SU-DHL-6 (cell line): Measurements from ENCODE around the gene LRP1B.
"Not testable (repeated sequence)": the region's sequence is repeated elsewhere in the genome, so short reads cannot be mapped to it uniquely, and the experiment has no call there.

Experiments
- H2AFZ ChIP-seq: fragments of 200-600 bp; sonication (generic); 2 replicates; pipeline ENCODE4 v1.6.1; 2014; ENCODE audit warnings: low read depth, mild to moderate bottlenecking, moderate library complexity, mixed read lengths, antibody characterized with exemption, low read length; ENCODE audit not compliant: severe bottlenecking
- H3F3A ChIP-seq: fragments of 200-600 bp; shearing (Covaris generic); 2 replicates; pipeline ENCODE4 v1.6.0; 2016; ENCODE audit warnings: antibody characterized with exemption, mild to moderate bottlenecking; ENCODE audit not compliant: insufficient read depth
- H3K27ac ChIP-seq: fragments of 200-600 bp; sonication (generic); 2 replicates; pipeline ENCODE4 v1.5.1; 2016; ENCODE audit warnings: low read depth, mild to moderate bottlenecking, low read length, moderate library complexity, mixed read lengths
- H3K27me3 ChIP-seq: fragments of 200-600 bp; sonication (generic), shearing (Covaris generic); 2 replicates; pipeline ENCODE4 v1.6.0; 2014; ENCODE audit warnings: mild to moderate bottlenecking, low read length
- H3K36me3 ChIP-seq: fragments of 200-600 bp; sonication (generic); 2 replicates; pipeline ENCODE4 v1.6.1; 2014; ENCODE audit warnings: mild to moderate bottlenecking, low read length, mixed read lengths
- H3K4me2 ChIP-seq: fragments of 300-600, 200-600 bp; shearing (Covaris generic), sonication (generic); 2 replicates; pipeline ENCODE4 v1.6.0; 2014; ENCODE audit warnings: low read length, low read depth, mild to moderate bottlenecking; ENCODE audit not compliant: poor library complexity, severe bottlenecking
- H3K4me3 ChIP-seq: fragments of 200-600 bp; sonication (generic); 2 replicates; pipeline ENCODE4 v1.5.1; 2014; ENCODE audit warnings: antibody characterized with exemption, low read length, mild to moderate bottlenecking, mixed read lengths; ENCODE audit not compliant: insufficient read depth, poor library complexity, severe bottlenecking
- H3K79me2 ChIP-seq: fragments of 200-600 bp; sonication (generic); 2 replicates; pipeline ENCODE4 v1.6.1; 2014; ENCODE audit warnings: mild to moderate bottlenecking, low read length, moderate library complexity; ENCODE audit not compliant: insufficient read depth
- H3K9ac ChIP-seq: fragments of 200-600 bp; sonication (generic); 2 replicates; pipeline ENCODE4 v1.7.0; 2014; ENCODE audit warnings: mild to moderate bottlenecking, low read length
- H3K9me2 ChIP-seq: fragments of 200-600 bp; sonication (generic); replicated peaks from 2 replicates; pipeline ENCODE4 v1.6.1; 2014; ENCODE audit warnings: low read length; ENCODE audit not compliant: insufficient read depth
- H3K9me3 ChIP-seq: fragments of 200-600 bp; sonication (generic); 2 replicates; pipeline ENCODE4 v1.6.1; 2014; ENCODE audit warnings: low read length, mixed read lengths; ENCODE audit not compliant: insufficient read depth
- H4K20me1 ChIP-seq: fragments of 200-600 bp; sonication (generic); 2 replicates; pipeline ENCODE4 v1.6.1; 2014; ENCODE audit warnings: low read depth, mild to moderate bottlenecking, antibody characterized with exemption, low read length, moderate library complexity, mixed read lengths
- CTCF ChIP-seq: fragments of 200-600 bp; sonication (generic); IDR thresholded peaks from one replicate; pipeline ENCODE4 v1.5.1; 2017; ENCODE audit warnings: antibody characterized with exemption, mild to moderate bottlenecking, low read length, moderate library complexity; ENCODE audit not compliant: insufficient read depth, poor library complexity, severe bottlenecking
- EZH2phosphoT487 ChIP-seq: fragments of 200-600 bp; sonication (generic), shearing (Covaris generic); conservative IDR thresholded peaks from 2 replicates; pipeline ENCODE4 v1.6.1; 2018; ENCODE audit warnings: mild to moderate bottlenecking, antibody characterized with exemption, low read length, moderate library complexity, mixed read lengths

LRP1B gene

GRCh38 chr2:141828761-141829160 lies 302.1 kb downstream of the LRP1B start:
- Histone ChIP-seq H3K36me3 (no peaks in the 10 kb centered on the region), H3K27me3 (no peaks in the 10 kb centered on the region), H3K79me2 (no peaks in the 10 kb centered on the region), H3K4me3 (no peak overlapping the region), H3F3A (no peaks in the 10 kb centered on the region), H3K9ac (no peak overlapping the region), H3K4me2 (no peak overlapping the region), H3K9me3 (no peaks in the 10 kb centered on the region), H3K9me2 (no peaks in the 10 kb centered on the region), H4K20me1 (no peaks in the 10 kb centered on the region), H2AFZ (peak overlapping the region; percentile 34), H3K27ac (no peak overlapping the region)
- no peak for TF ChIP-seq CTCF
- no peak for TF ChIP-seq EZH2phosphoT487

DNA sequence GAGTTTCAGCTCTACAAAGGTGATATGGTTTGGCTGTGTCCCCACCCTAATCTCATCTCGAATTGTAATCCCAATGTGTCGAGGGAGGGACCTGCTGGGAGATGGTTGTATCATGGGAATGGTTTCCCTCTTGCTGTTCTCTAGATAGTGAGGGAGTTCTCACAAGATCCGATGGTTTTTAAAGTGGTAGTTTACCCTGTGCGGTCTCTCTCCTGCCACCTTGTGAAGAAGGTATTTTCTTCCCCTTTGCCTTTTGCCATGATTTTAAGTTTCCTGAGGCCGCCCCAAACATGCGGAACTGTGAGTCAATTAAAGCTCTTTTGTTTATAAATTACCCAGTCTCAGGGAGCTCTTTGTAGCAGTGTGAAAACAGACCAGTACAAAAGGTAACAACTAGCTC lies 306.0 kb downstream of the LRP1B start:
- Histone ChIP-seq H3K9me3 (no peaks in the 10 kb centered on the region), H2AFZ (no peak overlapping the region), H3F3A (no peaks in the 10 kb centered on the region), H3K4me3 (no peak overlapping the region), H3K79me2 (no peaks in the 10 kb centered on the region), H3K9ac (no peak overlapping the region), H4K20me1 (no peaks in the 10 kb centered on the region), H3K27me3 (no peaks in the 10 kb centered on the region), H3K9me2 (no peaks in the 10 kb centered on the region), H3K27ac (no peak overlapping the region), H3K36me3 (no peaks in the 10 kb centered on the region), H3K4me2 (no peak overlapping the region)
- TF ChIP-seq EZH2phosphoT487 (no peak), CTCF (no peak)

GRCh38 chr2:141820893-141821292 lies 309.9 kb downstream of the LRP1B start:
- Histone ChIP-seq H3K9ac (no peak overlapping the region), H3K4me3 (no peak overlapping the region), H3K9me2 (no peaks in the 10 kb centered on the region), H3F3A (no peaks in the 10 kb centered on the region), H3K27ac (no peak overlapping the region), H3K36me3 (no peaks in the 10 kb centered on the region), H3K79me2 (no peaks in the 10 kb centered on the region), H3K9me3 (no peaks in the 10 kb centered on the region), H3K4me2 (no peak overlapping the region), H2AFZ (no peak overlapping the region), H3K27me3 (no peaks in the 10 kb centered on the region), H4K20me1 (no peaks in the 10 kb centered on the region)
- TF ChIP-seq CTCF (no peak), EZH2phosphoT487 (no peak)

DNA sequence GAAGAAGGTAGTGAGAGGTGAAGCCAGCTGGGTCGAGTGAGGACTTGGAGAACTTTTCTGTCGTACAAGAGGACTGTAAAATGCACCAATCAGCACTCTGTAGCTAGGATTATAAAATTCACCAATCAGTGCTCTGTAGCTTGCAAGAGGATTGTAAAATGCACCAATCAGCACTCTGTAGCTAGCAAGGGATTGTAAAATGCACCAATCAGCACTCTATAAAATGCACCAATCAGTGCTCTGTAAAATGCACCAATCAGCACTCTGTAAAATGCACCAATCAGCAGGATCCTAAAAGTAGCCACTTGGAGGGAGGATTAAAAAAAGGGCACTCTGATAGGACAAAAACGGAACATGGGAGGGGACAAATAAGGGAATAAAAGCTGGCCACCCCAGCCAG lies 315.5 kb downstream of the LRP1B start:
- not testable (repeated sequence) for H3F3A ChIP-seq, H3K79me2 ChIP-seq, H3K4me2 ChIP-seq, H2AFZ ChIP-seq, H3K9ac ChIP-seq, H3K27me3 ChIP-seq, H3K36me3 ChIP-seq, H3K4me3 ChIP-seq, H4K20me1 ChIP-seq, H3K9me2 ChIP-seq, H3K27ac ChIP-seq
- peaks cover 12% of the 10 kb centered on the region; the same call in 1 of the 2 replicates for H3K9me3 ChIP-seq
